Activated CD8-positive, alpha-beta memory T cell treated with anti-CD3 and anti-CD28 coated beads for 4 hours (primary cell): ENCODE results near the gene KIF5A.
A peak's percentile ranks its signal among the peaks of the same experiment; 100 is the strongest.

Source experiments
- DNase-seq, 2 donors: peaks; one replicate each; pipeline ENCODE4 v3.0.0-alpha.2; 2020; ENCODE audit warnings: low read depth in 2 of 2

KIF5A gene

GRCh38 chr12:57620245-57620935 lies 70.5 kb downstream of the KIF5A start:
- no peak for DNase-seq

GRCh38 chr12:57620936-57621496 lies 71.2 kb downstream of the KIF5A start:
- no peak for DNase-seq

DNA sequence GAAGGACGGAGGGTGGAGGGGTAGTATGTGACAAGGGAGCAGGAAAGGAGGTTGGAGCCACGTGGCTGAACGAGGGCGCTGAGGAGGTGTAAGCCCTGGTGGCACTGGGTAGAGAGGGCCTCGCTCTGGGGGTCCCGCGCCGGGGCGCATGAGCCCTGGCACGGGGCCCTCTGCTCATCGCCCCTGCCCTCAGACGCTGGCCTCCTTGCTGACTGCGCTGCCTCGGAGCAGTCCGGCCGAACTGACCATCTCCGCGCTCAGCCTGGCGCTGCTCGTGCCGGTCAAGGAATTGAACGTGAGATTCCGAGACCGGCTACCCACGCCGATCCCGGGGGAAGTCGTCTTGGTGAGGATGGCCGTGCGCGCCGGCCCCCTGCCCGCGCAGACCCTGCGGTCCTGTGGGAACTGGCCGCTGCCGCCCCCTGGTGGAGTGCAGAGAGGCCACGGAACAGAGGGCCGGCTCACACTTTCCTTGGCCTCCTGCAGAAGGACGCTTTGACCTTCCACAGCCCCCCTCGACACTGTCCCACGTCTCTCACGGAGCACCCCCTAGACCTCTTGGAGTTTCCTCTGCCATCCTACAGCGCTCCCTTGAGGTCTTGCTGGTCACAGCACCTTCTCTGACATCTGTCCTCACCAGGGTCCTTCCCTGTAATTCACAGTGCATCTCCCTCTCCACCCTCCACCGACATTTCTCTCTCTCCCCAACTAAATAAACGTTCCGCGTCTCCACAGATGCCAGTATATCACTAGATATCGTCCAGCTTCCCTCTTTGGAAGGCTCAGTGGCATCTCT lies 71.9 kb downstream of the KIF5A start:
- DNase-seq: peak in 1 of 2 donors; percentile 23

GRCh38 chr12:57622293-57623245 lies 72.7 kb downstream of the KIF5A start:
- no peak for DNase-seq

DNA sequence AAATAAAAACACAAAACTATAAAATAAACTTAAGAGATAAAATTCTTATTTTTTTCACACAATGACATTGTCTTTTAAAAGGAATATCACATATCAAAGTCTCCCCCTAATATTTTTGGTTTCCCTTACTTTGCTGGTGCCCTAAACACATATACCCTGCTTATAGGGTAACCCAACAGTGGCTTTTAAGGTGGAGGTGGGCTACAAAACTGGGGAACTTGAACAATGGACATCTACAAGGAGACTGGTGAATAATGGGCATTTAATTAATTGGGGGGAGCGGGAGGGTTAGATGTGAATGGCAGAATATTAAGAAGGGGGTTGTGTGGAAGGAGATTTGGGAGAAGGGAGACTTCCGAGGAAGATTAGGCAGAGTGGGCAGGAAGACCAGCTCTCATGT lies 73.5 kb downstream of the KIF5A start:
- DNase-seq: no peak

GRCh38 chr12:57623811-57624390 lies 74.1 kb downstream of the KIF5A start:
- DNase-seq: no peak

DNA sequence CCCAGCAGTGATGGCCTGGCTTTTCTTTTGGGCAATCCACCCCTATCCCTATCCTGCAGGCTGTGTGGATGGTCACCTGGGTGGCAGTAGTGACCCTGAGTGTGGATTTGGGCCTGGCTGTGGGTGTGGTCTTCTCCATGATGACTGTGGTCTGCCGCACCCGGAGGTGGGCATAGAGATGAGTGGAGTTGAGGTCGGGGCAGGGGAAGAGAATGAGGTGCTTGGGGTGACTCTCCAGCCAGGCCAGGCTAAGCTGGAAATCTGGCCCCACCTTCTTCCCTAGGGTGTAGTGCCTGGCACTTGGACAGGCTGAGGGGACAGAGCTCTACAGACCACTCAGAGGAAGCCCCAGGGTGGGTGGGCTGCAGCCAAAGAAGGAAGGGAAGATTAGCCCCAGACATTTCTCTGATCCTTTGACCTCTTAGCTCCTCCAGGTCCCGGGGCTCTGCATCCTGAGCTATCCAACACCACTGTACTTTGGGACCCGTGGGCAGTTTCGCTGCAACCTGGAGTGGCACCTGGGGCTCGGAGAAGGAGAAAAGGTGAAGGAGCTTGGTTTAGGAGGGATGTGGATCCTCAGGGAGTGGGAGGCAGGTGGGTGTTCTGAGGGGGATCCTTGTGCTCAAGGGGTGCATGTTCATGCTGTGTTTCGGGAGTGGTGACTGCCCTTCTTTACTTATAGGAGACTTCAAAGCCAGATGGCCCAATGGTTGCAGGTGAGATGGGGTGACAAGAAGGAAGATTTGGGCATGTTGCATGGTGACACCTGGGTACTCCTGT lies 74.8 kb downstream of the KIF5A start:
- no peak for DNase-seq

- no peak for DNase-seq
Measured at GRCh38 chr12:57625261-57626032, 75.6 kb downstream of the KIF5A start.

GRCh38 chr12:57626111-57626920 lies 76.5 kb downstream of the KIF5A start:
- no peak for DNase-seq

DNA sequence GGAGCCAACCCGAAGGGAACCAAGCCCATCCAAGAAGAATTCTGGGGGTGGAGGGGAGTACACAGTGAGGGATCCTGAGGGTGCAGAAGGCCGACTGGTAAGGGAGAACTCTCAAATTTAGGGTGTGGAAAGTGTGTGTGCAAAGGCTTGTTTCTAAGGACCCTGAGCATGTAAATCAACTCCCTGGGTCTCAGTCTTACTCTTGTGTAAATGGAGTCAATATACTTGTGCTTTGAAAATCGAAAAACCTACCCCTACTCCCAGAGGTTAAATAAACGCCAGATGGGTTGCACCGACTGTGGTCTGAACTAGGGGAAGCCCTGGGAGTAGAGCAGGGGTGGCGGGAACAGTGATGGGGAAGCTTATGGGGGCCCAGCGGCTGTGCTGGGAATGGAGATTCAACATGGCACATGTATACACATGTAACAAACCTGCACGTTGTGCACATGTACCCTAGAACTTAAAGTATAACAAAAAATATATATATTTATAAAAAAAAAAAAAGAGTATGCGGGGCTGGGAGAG lies 77.1 kb downstream of the KIF5A start:
- DNase-seq: no peak

- no peak for DNase-seq
Measured at GRCh38 chr12:57627501-57628279, 77.8 kb downstream of the KIF5A start.

- DNase-seq: no peak
Measured at GRCh38 chr12:57628280-57629191, 78.7 kb downstream of the KIF5A start.

DNA sequence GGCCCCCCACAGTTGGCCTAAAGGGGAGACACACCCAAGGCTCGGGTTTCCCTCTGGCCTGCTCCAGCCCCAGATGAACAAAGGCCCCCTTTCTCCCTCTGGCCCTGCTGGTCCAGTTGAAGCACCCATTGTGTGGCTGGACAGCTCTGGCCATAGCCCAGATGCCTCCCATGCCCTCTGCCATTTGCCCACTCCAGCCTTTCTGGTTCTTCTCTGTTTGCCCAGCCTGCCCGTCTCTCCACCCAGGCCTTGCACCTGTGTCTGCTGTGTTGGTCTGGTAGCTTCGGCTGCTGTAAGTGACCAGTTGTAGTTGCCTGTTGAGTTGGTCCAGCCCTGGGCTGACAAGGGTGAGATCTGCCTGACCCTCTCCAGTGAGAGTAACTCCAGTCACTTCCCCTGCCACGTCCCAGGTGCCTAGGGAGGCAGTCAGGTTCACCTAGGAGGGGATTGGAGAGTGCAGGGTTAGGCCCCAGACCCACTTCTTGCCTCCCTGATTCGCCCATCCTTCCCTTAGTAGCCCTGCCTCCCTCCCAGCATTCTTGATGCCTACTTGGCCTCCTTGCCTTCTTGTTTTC lies 80.1 kb downstream of the KIF5A start:
- no peak for DNase-seq

GRCh38 chr12:57630891-57631433 lies 81.1 kb downstream of the KIF5A start:
- no peak for DNase-seq

DNA sequence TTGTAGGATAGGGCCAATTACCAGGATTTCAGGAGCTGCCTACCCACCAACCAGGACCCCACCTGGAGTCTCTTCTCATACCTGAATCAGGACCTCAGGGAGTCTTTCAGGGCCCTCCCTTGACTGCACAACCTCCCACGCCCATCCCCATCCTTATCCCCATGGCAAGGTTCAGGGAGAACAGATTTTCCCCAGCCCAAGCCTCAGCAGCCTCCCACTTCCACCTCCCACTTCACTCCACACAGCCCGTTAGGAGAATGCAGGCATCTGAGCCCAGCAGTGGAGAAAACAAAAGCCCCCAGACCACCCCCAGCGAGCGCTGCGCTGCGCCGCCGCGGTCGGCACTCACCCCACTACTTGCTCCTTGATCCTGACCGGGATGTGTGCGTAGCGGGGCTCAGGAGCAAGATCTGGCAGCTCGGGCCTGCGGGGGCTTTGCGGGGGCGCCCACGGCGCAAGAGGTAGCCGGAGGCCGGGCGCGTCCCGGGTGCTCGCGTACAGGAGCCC lies 81.8 kb downstream of the KIF5A start:
- DNase-seq: no peak
